MM.1S (cell line): ENCODE data around the gene MANBA.

Source experiments
- EZH2phosphoT487 ChIP-seq: fragments of 300-600 bp; sonication (generic); IDR thresholded peaks from 2 replicates; pipeline ENCODE4 v1.6.1; 2018; ENCODE audit warnings: antibody characterized with exemption, low read length
- TF ChIP-seq, protein P1 (sequence below): fragments of 300-600 bp; sonication (generic); IDR thresholded peaks from 2 replicates; pipeline ENCODE4 v1.5.1; 2016; ENCODE audit warnings: antibody characterized with exemption, low read length, mixed read lengths

DNA sequence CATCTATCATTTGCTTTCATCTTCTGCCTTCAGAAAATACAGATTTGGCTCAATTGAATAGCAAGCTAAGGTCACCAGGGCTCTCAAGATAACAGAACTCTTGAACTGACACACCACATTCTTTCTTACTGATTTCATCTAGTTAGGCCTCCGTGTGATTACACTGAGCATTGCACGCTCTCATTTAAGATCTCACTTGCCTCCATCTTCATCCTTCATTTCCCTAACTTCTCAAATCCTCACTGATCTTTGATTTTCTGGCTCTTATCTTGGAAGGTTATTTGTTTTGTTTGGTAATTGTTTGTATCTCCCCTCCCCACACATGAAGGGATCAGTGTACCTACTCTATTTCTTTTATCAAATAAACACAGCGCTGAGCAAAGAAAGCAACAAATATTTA lies 47.7 kb downstream of the MANBA start:
- no peak for TF ChIP-seq EZH2phosphoT487
- TF ChIP-seq, protein P1, sequence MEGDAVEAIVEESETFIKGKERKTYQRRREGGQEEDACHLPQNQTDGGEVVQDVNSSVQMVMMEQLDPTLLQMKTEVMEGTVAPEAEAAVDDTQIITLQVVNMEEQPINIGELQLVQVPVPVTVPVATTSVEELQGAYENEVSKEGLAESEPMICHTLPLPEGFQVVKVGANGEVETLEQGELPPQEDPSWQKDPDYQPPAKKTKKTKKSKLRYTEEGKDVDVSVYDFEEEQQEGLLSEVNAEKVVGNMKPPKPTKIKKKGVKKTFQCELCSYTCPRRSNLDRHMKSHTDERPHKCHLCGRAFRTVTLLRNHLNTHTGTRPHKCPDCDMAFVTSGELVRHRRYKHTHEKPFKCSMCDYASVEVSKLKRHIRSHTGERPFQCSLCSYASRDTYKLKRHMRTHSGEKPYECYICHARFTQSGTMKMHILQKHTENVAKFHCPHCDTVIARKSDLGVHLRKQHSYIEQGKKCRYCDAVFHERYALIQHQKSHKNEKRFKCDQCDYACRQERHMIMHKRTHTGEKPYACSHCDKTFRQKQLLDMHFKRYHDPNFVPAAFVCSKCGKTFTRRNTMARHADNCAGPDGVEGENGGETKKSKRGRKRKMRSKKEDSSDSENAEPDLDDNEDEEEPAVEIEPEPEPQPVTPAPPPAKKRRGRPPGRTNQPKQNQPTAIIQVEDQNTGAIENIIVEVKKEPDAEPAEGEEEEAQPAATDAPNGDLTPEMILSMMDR = no peak
